ENCODE results near the gene SLC39A12.
"Not testable (repeated sequence)": the region's sequence is repeated elsewhere in the genome, so short reads cannot be mapped to it uniquely, and the experiment has no call there.

The SLC39A12 gene

GRCh38 chr10:17923728-17924127, 28.0 kb upstream of the SLC39A12 start:
- Histone ChIP-seq H3K4me3 (ENCODE audit: low read length) (no peak overlapping the region), H3K4me1 (ENCODE audit: control insufficient read depth, insufficient read depth, low read length) (peaks cover 3% of the 10 kb centered on the region), H3K27me3 (ENCODE audit: control insufficient read depth, insufficient read depth, low read length) (no peaks in the 10 kb centered on the region), H3K27ac (ENCODE audit: low read depth, low read length) (no peak overlapping the region), H3K36me3 (ENCODE audit: control insufficient read depth, insufficient read depth, low read length) (no peaks in the 10 kb centered on the region), H3K9ac (ENCODE audit: low read length) (no peak overlapping the region)

- no peaks in the 10 kb centered on the region for H3K4me1 ChIP-seq (ENCODE audit: control insufficient read depth, insufficient read depth, low read length)
- H3K27me3 ChIP-seq (ENCODE audit: control insufficient read depth, insufficient read depth, low read length) = no peaks in the 10 kb centered on the region
- no peak overlapping the region for H3K27ac ChIP-seq (ENCODE audit: low read depth, low read length)
- H3K36me3 ChIP-seq (ENCODE audit: control insufficient read depth, insufficient read depth, low read length) = no peaks in the 10 kb centered on the region
- H3K9ac ChIP-seq (ENCODE audit: low read length) = no peak overlapping the region
- no peak overlapping the region for H3K4me3 ChIP-seq (ENCODE audit: low read length)
Observed at GRCh38 chr10:17943033-17943745, 8.5 kb upstream of the SLC39A12 start.

- H3K4me1 ChIP-seq (ENCODE audit: control insufficient read depth, insufficient read depth, low read length); H3K9ac ChIP-seq (ENCODE audit: low read length); H3K4me3 ChIP-seq (ENCODE audit: low read length); H3K27me3 ChIP-seq (ENCODE audit: control insufficient read depth, insufficient read depth, low read length); H3K36me3 ChIP-seq (ENCODE audit: control insufficient read depth, insufficient read depth, low read length); H3K27ac ChIP-seq (ENCODE audit: low read depth, low read length): not testable (repeated sequence)
Observed at GRCh38 chr10:17950269-17950668, 1.4 kb upstream of the SLC39A12 start.

- Histone ChIP-seq H3K4me1 (ENCODE audit: control insufficient read depth, insufficient read depth, low read length) (no peaks in the 10 kb centered on the region), H3K27ac (ENCODE audit: low read depth, low read length) (no peak overlapping the region), H3K4me3 (ENCODE audit: low read length) (no peak overlapping the region), H3K9ac (ENCODE audit: low read length) (no peak overlapping the region), H3K27me3 (ENCODE audit: control insufficient read depth, insufficient read depth, low read length) (no peaks in the 10 kb centered on the region), H3K36me3 (ENCODE audit: control insufficient read depth, insufficient read depth, low read length) (no peaks in the 10 kb centered on the region)
Observed at GRCh38 chr10:17950726-17951125, 992 bp upstream of the SLC39A12 start.

GRCh38 chr10:17954372-17954771, 2.7 kb downstream of the SLC39A12 start:
- not testable (repeated sequence) for H3K4me1 ChIP-seq (ENCODE audit: control insufficient read depth, insufficient read depth, low read length); H3K27me3 ChIP-seq (ENCODE audit: control insufficient read depth, insufficient read depth, low read length); H3K9ac ChIP-seq (ENCODE audit: low read length); H3K36me3 ChIP-seq (ENCODE audit: control insufficient read depth, insufficient read depth, low read length); H3K27ac ChIP-seq (ENCODE audit: low read depth, low read length); H3K4me3 ChIP-seq (ENCODE audit: low read length)

- Histone ChIP-seq H3K4me3 (ENCODE audit: low read length) (no peak overlapping the region), H3K27ac (ENCODE audit: low read depth, low read length) (no peak overlapping the region), H3K36me3 (ENCODE audit: control insufficient read depth, insufficient read depth, low read length) (no peaks in the 10 kb centered on the region), H3K9ac (ENCODE audit: low read length) (no peak overlapping the region), H3K4me1 (ENCODE audit: control insufficient read depth, insufficient read depth, low read length) (no peaks in the 10 kb centered on the region), H3K27me3 (ENCODE audit: control insufficient read depth, insufficient read depth, low read length) (no peaks in the 10 kb centered on the region)
Observed at GRCh38 chr10:17954861-17955260, 3.1 kb downstream of the SLC39A12 start.

- H3K36me3 ChIP-seq (ENCODE audit: control insufficient read depth, insufficient read depth, low read length) = no peaks in the 10 kb centered on the region
- H3K27me3 ChIP-seq (ENCODE audit: control insufficient read depth, insufficient read depth, low read length) = no peaks in the 10 kb centered on the region
- no peak overlapping the region for H3K4me3 ChIP-seq (ENCODE audit: low read length)
- H3K4me1 ChIP-seq (ENCODE audit: control insufficient read depth, insufficient read depth, low read length) = no peaks in the 10 kb centered on the region
- no peak overlapping the region for H3K27ac ChIP-seq (ENCODE audit: low read depth, low read length)
- no peak overlapping the region for H3K9ac ChIP-seq (ENCODE audit: low read length)
Observed at GRCh38 chr10:17958049-17958448, 6.3 kb downstream of the SLC39A12 start.

- Histone ChIP-seq H3K36me3 (ENCODE audit: control insufficient read depth, insufficient read depth, low read length) (no peaks in the 10 kb centered on the region), H3K9ac (ENCODE audit: low read length) (no peak overlapping the region), H3K4me1 (ENCODE audit: control insufficient read depth, insufficient read depth, low read length) (no peaks in the 10 kb centered on the region), H3K27me3 (ENCODE audit: control insufficient read depth, insufficient read depth, low read length) (no peaks in the 10 kb centered on the region), H3K4me3 (ENCODE audit: low read length) (no peak overlapping the region), H3K27ac (ENCODE audit: low read depth, low read length) (no peak overlapping the region)
Observed at GRCh38 chr10:17959870-17960269, 8.2 kb downstream of the SLC39A12 start.

- Histone ChIP-seq H3K27me3 (ENCODE audit: control insufficient read depth, insufficient read depth, low read length) (no peaks in the 10 kb centered on the region), H3K36me3 (ENCODE audit: control insufficient read depth, insufficient read depth, low read length) (no peaks in the 10 kb centered on the region), H3K4me1 (ENCODE audit: control insufficient read depth, insufficient read depth, low read length) (no peaks in the 10 kb centered on the region), H3K27ac (ENCODE audit: low read depth, low read length) (no peak overlapping the region), H3K4me3 (ENCODE audit: low read length) (no peak overlapping the region), H3K9ac (ENCODE audit: low read length) (no peak overlapping the region)
Observed at GRCh38 chr10:17961551-17962422, 10.1 kb downstream of the SLC39A12 start.

GRCh38 chr10:17963431-17963830, 11.7 kb downstream of the SLC39A12 start:
- no peaks in the 10 kb centered on the region for H3K36me3 ChIP-seq (ENCODE audit: control insufficient read depth, insufficient read depth, low read length)
- no peaks in the 10 kb centered on the region for H3K27me3 ChIP-seq (ENCODE audit: control insufficient read depth, insufficient read depth, low read length)
- no peak overlapping the region for H3K9ac ChIP-seq (ENCODE audit: low read length)
- no peak overlapping the region for H3K27ac ChIP-seq (ENCODE audit: low read depth, low read length)
- no peaks in the 10 kb centered on the region for H3K4me1 ChIP-seq (ENCODE audit: control insufficient read depth, insufficient read depth, low read length)
- H3K4me3 ChIP-seq (ENCODE audit: low read length) = no peak overlapping the region

GRCh38 chr10:17965649-17966235, 14.0 kb downstream of the SLC39A12 start:
- Histone ChIP-seq H3K4me3 (ENCODE audit: low read length) (no peak overlapping the region), H3K4me1 (ENCODE audit: control insufficient read depth, insufficient read depth, low read length) (no peaks in the 10 kb centered on the region), H3K27me3 (ENCODE audit: control insufficient read depth, insufficient read depth, low read length) (no peaks in the 10 kb centered on the region), H3K36me3 (ENCODE audit: control insufficient read depth, insufficient read depth, low read length) (no peaks in the 10 kb centered on the region), H3K9ac (ENCODE audit: low read length) (no peak overlapping the region), H3K27ac (ENCODE audit: low read depth, low read length) (no peak overlapping the region)

GRCh38 chr10:17974505-17974904, 22.8 kb downstream of the SLC39A12 start:
- Histone ChIP-seq H3K9ac (ENCODE audit: low read length) (no peak overlapping the region), H3K4me1 (ENCODE audit: control insufficient read depth, insufficient read depth, low read length) (no peaks in the 10 kb centered on the region), H3K4me3 (ENCODE audit: low read length) (no peak overlapping the region), H3K27me3 (ENCODE audit: control insufficient read depth, insufficient read depth, low read length) (no peaks in the 10 kb centered on the region), H3K27ac (ENCODE audit: low read depth, low read length) (no peak overlapping the region), H3K36me3 (ENCODE audit: control insufficient read depth, insufficient read depth, low read length) (no peaks in the 10 kb centered on the region)
